WERI-Rb-1 (cell line): Measurements from ENCODE around the gene ANKRD33B.

Source experiments
- DNase-seq: peaks from one replicate; pipeline ENCODE4 v3.0.0-alpha.2; 2020
- H3K27ac ChIP-seq: fragments of 250-450 bp; sonication (Bioruptor Pico); 2 replicates; pipeline ENCODE4 v1.5.1; 2020; ENCODE audit warnings: mild to moderate bottlenecking, moderate library complexity
- H3K27me3 ChIP-seq: fragments of 250-450 bp; sonication (Bioruptor Pico); 2 replicates; pipeline ENCODE4 v1.5.1; 2021; ENCODE audit warnings: mild to moderate bottlenecking, low read depth, moderate library complexity; ENCODE audit not compliant: insufficient read depth, severe bottlenecking
- H3K36me3 ChIP-seq: fragments of 250-450 bp; sonication (Bioruptor Pico); 2 replicates; pipeline ENCODE4 v1.5.1; 2020; ENCODE audit warnings: mild to moderate bottlenecking, moderate library complexity
- H3K4me3 ChIP-seq: 2 replicates; pipeline ENCODE4 v1.5.1; 2011; ENCODE audit warnings: low read depth, mild to moderate bottlenecking, control low read depth, low read length
- H3K9me3 ChIP-seq: fragments of 250-450 bp; sonication (Bioruptor Pico); 2 replicates; pipeline ENCODE4 v1.5.1; 2021; ENCODE audit warnings: mild to moderate bottlenecking, moderate library complexity; ENCODE audit not compliant: severe bottlenecking
- CTCF ChIP-seq: IDR thresholded peaks from 2 replicates; pipeline ENCODE4 v1.5.1; 2011; ENCODE audit warnings: low read depth, mild to moderate bottlenecking, control low read depth, inconsistent platforms, low read length

Gene ANKRD33B

GRCh38 chr5:10669983-10670382 is 106.1 kb downstream of the ANKRD33B start:
- DNase-seq, result no peak
- Histone ChIP-seq H3K9me3 (peaks cover 7% of the 10 kb centered on the region), H3K36me3 (no peaks in the 10 kb centered on the region), H3K27ac (no peak overlapping the region), H3K4me3 (no peak overlapping the region), H3K27me3 (no peaks in the 10 kb centered on the region)
- TF ChIP-seq CTCF, result no peak

- Histone ChIP-seq H3K9me3 (peaks cover 5% of the 10 kb centered on the region), H3K4me3 (no peak overlapping the region), H3K27ac (no peak overlapping the region), H3K36me3 (no peaks in the 10 kb centered on the region), H3K27me3 (no peaks in the 10 kb centered on the region)
- no peak for DNase-seq
- TF ChIP-seq CTCF, result no peak
Observed at GRCh38 chr5:10671041-10672008, 107.5 kb downstream of the ANKRD33B start.

- Histone ChIP-seq H3K27ac (no peak overlapping the region), H3K27me3 (no peaks in the 10 kb centered on the region), H3K36me3 (peaks cover 2% of the 10 kb centered on the region; the same call in 1 of the 2 replicates), H3K9me3 (peaks cover 5% of the 10 kb centered on the region), H3K4me3 (no peak overlapping the region)
- TF ChIP-seq CTCF, result no peak
- DNase-seq, result no peak
Observed at GRCh38 chr5:10672146-10673016, 108.5 kb downstream of the ANKRD33B start.

GRCh38 chr5:10673017-10673389 is 109.1 kb downstream of the ANKRD33B start:
- no peak overlapping the region for H3K4me3 ChIP-seq
- H3K27ac ChIP-seq, result no peak overlapping the region
- peaks cover 7% of the 10 kb centered on the region for H3K36me3 ChIP-seq
- peaks cover 5% of the 10 kb centered on the region for H3K9me3 ChIP-seq
- no peaks in the 10 kb centered on the region for H3K27me3 ChIP-seq
- no peak for DNase-seq
- TF ChIP-seq CTCF, result no peak

- DNase-seq, result no peak
- peaks cover 7% of the 10 kb centered on the region for H3K36me3 ChIP-seq
- TF ChIP-seq CTCF, result no peak
- no peak overlapping the region for H3K27ac ChIP-seq
- no peak overlapping the region for H3K4me3 ChIP-seq
- no peaks in the 10 kb centered on the region for H3K27me3 ChIP-seq
- H3K9me3 ChIP-seq, result peaks cover 2% of the 10 kb centered on the region
Observed at GRCh38 chr5:10673407-10673806, 109.5 kb downstream of the ANKRD33B start.
